NOMO-1 (cell line): ENCODE results near the gene PHC3.
"Not testable (repeated sequence)": the region's sequence is repeated elsewhere in the genome, so short reads cannot be mapped to it uniquely, and the experiment has no call there.

Experiments used
- DNase-seq, 2 experiments: peaks; one replicate each; lab custom pipeline; 2025; ENCODE audit not compliant: unreplicated experiment in 2 of 2; lab: John Stamatoyannopoulos, UW

The PHC3 gene

DNA sequence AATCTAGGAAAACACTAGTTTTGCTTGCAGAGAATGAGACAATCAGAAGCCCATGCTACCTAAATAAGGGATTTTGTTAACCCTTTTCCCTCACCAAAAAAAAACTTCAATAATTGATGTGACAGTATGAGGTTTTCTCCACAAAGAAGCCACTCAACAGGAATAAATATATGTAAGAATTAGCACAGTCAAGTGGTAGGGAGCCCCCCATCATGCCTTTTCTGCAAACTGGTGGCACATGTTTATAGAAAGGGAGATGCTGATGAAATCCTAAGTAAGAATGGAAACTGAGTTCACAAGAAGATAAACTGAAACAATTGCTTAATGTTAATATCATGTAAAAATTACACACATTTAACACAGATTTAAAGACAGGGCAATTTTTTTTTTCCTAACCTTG, 51.0 kb downstream of the PHC3 start:
- DNase-seq: no peak

DNA sequence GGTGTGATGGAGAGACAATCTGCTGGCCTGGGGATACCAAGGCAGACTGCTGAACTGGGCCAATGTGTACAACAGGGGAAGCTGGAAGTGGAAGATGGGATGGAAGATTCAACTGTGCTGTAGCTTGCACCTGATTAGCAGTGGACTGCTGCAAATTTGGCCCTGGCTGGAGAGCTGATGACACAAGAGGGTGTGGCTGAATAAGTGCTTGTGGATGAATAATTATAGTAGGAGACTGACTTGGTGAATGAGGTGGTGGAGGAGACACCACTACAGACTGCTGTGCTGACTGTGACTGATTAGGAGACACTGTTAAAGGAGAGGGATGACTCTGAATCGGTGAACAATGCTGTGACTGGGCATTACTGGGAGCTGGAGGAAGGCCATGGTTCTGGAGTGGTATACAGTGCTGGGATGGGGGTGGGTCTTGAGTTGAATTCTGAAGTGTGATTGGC, 52.5 kb downstream of the PHC3 start:
- peak; percentile 53 to 72 for DNase-seq

DNA sequence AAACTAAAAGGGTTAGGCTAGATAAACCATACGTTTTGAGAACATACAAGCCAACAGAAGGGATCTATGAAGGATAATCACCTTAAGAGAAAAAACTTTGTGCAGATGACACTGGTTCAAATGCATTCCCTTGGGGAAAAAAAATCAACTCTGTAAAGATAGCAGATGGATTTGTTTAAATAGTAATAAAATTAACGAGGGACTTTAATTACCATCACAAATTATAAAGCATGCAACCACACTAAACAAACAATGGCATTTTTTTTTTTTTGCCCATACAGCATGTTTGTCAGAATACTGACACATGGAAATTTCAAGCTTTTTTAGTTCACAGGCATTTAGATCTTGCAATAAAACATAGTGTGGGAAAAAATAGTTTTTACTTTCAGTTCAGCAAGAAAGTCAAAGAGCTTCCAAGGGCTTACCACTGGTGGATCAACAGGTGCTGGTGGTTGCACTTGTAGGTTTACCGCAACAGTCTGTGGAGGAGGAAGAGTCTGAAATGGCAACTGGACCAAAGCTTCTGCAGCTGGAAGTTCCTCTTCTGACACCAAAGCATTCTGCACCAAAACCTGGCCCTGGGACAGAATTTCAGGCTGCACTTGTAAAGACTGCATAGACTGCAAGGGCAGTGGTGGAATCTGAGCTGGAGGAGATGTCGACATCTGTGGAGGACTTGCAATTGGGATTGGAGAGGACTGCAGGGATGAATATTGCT, 53.1 kb downstream of the PHC3 start:
- DNase-seq: peak; percentile 84 to 98

DNA sequence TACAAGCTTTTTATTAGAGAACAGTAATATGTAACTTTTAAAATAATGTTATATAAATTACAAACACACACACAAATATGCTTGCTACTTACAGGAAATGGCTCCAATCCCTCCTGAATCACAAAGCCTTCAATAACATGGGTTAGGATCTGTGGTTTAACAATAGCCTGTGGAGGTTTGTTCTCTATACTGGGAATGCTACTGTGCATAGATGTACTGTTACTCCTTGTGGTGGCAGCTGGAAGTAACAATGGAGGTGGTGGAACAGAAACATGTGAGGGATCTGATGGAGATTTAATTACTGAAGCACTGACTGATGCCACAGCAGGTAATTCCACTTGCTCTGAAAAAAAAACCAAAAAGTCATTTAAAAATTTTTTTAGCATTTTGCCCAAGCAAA, 64.4 kb downstream of the PHC3 start:
- no peak for DNase-seq

DNA sequence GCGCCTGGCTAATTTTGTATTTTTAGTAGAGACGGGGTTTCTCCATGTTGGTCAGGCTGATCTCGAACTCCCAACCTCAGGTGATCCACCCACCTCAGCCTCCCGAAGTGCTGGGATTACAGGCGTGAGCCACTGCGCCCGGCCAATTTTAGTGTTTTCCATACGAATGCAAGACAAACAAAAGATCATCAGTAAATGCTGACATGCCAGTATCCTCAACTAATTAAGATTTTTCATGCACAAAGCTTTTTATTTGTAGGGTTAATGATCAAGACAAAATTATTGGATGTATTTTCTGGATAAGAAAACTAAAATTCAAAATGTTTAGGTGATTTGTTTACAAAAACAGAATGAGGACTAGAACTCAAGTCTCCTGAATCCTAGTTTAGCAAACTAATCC, 67.4 kb downstream of the PHC3 start:
- DNase-seq: not testable (repeated sequence)

DNA sequence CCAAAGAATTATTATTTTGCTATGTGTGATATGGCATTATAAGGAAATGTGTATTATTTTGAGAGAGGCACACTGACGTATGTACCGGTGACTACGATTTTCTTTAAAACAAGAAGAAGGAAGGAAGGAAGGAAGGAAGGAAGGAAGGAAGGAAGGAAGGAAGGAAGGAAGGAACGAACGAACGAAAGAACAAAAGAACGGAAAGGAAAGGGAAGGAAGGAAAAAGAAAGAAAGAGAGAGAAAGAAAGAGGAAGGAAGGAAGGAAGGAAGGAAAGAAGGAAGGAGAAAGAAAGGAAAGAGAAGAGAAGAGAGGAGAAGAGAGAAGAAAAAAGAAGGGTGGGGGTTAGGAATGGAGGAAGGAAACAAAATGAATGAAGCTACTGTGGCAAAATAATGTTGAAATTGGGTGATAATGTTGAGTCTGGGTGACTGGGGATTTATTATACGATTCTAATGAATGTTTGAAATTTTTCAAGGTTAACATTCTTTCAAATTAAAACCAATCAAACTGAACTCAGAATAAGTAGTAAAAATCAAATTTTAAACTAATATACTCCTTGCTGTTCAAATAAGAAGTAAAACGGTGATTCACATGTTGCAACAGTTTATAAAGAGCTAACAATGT, 70.3 kb downstream of the PHC3 start:
- DNase-seq: no peak

DNA sequence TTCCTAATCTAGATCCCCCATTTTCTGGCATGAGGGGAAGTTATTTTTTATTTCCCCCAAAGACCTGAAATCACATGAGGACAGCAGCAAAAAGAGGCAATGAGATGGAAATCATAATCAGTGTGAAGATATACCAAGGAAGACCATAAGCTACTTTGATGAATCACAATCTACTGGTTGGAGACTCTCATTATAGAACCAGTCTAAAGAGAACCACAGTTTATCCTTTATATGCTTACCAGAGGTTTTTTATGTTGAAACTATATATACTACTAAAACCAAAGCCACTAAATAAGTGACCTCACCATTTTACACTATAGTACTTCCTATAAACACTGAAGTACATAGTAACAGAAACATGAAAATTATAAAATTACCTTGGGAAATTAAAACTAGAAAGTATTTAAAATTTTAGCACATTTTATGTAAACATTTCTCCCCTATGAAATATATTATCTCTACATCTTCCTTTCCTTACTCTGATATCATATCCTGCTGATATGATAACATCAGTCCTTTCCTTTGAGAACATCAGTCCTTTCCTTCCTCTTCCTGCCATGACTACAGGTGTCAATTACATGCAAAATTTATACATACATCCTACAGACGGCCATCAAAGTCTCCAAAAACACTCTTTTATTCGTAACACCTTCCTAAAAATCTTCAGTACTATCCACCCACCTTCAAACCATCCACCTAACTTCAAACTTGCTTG, 71.8 kb downstream of the PHC3 start:
- no peak for DNase-seq

DNA sequence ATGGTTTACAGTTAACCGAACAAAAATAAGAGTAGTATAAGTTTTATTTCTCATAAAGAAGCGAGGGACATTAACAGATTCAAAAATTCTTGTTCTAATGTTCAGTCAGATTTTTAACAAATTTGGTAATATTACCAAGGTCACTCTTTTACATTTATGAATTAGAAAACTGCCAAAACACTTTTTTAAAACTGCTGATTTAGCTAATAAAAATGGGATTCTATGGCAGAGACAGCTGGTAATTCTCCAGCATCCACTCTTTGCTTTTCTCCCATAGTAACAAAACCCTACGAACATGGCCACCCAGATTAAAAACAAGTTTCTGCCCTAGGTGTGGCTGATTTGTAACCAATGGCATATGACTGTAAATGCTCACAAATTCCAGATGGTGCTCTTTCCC, 72.6 kb downstream of the PHC3 start:
- no peak for DNase-seq

DNA sequence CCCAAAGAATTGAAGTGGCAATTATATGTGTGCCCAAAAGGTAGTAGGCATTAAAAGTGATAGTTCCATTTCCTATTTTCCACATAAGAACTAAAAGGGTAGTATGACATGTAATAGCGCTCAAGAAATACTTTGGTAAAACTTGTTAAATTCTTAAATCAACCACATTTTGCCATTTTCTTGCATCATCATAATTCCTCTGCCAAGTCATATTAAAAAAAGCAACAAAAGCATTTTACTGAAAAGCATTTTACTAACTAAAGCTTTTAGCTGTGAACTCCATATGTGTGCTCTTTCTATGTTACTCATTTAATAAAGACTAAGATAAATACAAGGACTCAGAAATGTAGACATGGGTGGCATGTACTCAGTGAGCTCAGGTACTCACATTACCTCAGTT, 73.6 kb downstream of the PHC3 start:
- DNase-seq: no peak

DNA sequence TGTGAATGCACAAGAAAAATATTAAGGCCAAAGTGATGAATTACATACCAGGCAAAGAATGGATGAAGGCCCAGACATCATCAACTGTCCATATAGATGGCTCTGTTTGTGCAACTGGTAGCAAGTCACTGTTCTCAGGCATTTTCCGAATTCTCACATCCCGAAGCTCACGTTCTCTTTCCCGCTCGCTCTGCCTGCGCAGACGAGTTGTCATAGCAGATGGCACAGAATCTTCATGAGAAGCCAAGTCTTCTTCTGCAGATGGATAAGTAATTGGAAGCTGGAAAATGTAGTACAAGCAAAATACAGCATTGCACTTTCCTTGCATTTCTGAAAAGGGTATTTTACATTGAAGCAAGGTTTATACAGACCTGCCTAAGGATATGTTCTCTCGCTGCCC, 79.1 kb downstream of the PHC3 start:
- no peak for DNase-seq

DNA sequence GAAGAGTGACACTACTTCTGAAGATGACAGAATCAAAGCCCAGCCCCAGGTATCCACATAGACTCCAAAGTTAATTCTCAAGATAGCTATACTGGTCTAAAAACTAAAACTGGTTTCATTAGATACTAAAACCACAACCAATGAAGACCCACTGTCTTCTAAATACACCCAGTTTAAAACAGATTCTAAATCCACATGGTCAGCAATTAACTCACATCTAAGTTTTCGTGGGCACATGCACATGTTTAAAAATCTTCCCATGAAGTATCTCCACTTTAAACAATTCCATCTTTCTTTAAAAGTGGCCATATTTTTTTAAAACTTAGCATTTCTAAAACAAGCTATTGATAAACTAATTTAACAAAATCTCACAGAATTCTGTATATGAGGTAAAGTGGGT, 80.6 kb downstream of the PHC3 start:
- DNase-seq: no peak

DNA sequence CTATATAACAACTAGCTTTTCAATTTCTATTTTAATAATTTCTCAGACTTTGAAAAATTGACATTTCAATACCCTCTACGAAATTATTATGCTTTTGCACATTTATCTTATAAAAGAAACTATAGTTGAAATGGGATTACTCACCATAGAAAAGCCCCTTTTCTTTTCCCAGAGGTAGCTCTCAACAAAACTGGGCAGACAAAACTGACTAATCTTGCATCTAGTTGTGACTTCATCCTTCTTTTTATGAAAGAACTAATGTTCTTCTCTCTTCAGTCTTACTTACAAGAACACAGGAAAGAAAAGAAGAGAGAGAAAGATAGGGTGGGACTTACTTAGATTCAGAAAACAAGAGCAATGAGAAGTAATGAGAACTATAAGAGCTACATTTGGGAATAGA, 82.8 kb downstream of the PHC3 start:
- DNase-seq: no peak

DNA sequence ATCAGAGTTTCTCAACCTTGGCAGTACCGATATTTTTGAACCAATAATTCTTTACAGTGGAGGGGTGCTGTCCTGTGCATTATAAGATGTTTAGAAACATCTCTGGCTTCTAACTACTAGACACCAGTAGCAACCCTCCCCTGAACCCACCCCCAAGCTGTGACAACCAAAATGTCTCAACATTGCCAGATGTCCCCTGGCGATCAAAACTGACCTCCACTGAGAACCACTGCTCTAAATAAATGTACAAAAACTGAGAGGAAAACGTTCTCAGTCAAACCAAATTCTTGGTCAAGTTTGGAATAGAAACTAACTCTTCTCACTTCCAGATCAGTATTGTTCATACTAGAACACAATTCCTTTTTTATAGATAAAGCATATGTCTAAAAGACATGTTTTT, 85.2 kb downstream of the PHC3 start:
- no peak for DNase-seq

DNA sequence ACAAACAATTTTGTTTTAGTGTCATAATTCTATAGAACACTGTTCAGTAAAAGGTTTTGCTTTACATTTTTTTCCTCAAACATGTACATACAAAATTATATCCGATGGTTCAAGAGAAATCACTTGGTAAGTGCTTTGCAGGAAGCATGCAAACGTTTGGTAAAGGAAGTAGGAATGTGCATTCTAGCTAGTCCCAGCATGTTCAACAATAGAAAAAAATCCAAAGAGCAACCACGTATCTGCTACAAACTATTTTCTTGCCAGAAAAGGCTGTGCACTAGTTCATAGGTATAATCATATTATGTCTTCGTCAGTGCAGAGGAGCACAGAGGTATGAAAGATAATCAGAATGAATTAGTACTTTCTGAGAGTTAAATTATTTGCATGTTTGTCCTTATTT, 85.8 kb downstream of the PHC3 start:
- DNase-seq: no peak

DNA sequence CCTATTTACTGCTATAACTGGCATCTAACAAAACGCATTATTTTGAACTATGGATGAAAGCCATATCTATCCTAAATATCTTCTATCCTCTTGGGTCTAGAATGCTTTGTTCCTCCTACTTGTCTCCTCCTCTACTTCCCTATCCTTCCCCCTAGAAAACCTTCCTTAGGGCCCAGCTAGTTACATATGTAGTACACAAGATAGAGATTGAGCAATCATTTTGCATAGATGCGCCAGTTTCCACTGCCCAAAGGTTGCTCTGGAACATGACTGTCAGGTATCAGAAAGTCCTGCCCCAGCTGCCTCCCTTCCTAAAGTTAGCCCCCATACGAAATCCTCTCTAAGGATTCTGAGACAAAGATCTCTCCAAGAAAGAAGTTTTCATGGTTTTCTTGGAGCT, 88.6 kb downstream of the PHC3 start:
- peak in 1 of 2 experiments; percentile 6 for DNase-seq

DNA sequence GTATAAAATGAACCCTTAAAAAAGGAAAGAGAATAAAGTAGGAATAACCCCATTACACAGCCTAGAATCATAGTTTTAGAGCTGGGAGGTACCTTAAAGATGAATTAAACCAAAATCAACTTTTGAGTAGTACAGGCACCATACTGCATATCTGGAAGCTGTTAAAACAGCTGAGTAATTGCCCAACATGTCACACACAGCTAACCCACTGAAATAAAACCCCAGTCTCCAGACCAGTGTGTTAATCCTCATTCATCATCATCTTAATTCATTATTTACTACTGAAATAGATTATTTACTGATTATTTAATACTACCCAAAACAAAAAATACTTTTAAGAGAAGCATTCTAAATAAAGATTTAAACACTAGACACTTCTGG, 90.9 kb downstream of the PHC3 start:
- DNase-seq: no peak

DNA sequence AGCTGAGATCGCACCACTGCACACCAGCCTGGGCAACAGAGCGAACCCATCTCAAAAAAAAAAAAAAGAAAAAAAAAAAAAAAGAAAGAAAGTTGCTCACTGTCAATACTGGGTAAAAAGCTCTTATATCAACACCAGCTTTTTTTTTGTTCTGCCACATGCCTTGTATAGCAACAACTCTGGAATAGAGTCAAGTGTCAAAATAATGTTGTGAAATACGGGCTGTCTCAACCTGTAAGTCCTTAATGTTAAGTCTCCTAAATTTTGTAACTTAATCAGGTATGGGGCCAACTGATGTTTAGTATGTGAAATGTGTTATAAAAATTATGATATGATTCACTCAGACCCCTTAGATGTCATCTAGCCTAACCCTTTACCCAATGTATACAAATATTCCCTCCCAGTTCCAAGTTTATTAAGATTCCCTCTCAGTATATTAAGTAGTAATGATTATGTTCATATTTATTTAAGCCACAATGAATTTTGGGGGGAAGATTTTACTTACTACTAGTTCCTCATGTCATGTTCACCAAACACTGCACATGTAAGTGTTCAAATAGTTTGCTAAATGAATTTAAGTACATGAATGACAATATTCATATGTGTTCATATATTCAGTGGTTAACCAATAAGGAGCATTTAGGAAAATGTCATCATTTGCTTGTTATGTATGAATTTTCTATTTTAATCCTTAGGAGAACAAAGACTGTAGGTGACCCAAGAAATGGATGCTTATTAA, 91.5 kb downstream of the PHC3 start:
- no peak for DNase-seq

DNA sequence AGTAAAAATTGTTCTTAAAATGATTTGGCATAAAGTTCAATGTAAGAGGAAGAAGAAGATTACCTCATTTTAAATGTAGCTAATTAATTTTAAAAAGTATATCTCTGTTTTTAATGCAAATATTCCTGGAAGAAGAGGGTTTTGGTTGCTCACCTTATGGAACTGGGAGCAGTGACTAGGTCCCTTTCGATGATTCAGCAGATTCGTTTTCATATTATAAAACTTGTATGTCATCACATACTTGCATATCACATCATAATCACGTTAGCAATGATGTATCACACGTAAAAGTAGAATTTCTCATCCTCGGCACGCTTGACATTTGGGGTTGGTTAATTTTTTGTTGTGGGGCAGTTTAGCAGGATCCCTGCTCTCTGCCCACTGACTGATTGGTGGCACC, 96.1 kb downstream of the PHC3 start:
- DNase-seq: no peak

DNA sequence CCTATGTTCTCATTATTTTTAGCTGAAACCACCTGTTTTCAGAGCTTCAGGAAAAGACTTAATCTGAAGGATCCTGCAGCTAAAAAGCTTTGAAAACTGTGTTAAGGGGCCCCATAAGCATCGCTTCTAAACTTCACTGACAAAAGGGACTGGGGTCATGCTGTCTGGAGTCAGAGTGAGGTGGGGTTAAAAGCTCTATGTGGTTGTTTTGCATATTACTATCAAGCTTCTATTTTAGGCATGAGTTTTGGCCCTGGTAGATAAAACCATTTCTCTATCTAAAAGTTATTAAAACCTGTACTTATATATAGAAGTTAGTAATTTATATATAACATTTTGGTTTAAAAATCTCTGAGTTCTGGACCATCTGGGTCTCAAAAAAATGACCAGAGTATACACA, 98.2 kb downstream of the PHC3 start:
- no peak for DNase-seq

DNA sequence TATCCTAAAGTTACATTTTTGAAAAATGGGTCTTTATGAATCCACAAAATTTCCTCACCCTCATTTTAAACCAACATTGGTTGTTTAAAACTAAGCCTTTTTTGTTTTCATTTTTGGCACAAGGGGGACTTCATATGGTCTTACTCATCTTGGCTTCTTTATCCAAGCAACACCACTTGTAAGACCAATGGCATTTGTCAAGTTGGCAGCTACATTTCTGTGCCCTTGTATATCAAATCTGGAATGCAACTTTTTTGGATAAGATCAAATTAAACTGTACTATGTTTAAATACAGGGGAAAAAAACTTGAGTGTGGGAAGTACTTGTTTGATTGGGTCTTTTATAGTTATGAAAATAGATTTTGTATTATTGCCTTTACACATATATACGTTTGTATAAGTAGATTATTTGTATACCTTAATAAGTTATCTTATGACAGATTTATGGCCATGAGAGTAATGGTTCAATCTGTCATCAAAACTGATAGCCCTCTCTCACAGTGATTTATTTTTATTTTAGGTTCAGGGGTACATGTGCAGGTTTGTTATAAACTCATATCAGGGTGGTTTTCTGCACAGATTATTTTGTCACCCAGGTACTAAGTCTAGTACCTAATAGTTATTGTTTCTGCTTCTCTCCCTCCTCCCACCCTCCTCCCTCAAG, 100.3 kb downstream of the PHC3 start:
- no peak for DNase-seq

DNA sequence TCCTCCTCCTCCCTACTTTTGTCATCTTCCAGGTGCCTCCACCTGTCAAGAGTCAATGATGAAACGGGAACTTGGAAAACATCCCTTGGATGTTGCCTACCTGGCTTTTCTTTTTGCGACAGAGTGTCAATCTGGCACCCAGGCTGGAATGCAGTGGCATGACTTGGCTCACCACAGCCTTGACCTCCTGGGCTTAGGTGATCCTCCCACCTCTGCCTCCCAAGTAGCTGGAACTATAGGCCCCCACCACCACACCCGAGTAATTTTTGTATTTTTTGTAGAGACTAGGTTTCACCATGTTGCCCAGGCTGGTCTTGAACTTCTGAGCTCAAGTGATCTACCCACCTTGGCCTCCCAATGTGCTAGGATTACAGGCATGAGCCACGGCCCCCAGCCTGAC, 100.9 kb downstream of the PHC3 start:
- DNase-seq: no peak
